Measurements from ENCODE around the gene CNTRL.

The CNTRL gene

DNA sequence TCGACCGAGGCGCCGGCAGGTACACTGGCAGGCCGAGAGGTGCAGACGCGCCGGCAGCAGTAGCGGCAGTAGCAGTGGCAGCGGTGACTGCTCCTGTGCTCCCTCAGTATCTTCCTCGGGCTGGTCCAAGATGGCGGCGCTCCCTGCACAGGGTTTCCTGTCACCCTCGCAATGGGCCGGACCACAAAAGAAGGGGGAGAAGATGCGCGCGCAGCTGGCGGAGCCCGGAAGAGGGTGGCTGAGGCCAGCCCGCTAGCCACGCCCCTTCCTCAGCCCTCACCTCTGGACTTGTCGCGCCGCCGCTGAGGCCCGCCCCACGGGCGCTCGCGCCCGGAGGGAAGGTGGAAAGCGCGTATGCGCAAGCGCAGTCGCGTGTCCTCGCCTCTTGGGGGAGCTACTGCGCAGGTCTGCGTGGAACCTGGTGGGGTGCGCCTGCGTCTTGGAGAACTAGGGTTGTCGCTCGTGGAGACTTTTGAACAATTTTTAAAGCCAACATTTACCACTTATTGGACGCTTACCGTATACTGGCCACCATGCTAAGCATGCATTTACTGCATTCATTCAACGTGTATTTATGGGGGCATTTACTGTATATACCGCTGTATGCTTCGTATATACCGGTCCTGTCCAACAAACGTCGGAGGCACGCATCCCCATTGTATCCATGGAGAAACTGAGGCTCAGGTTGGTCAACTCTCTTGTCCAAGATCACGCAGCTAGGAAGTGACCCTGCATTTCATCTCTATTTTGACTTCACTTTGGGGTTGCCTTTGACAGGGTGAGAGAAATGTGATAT is 127.2 kb downstream of the CNTRL start, which contains the start of gene RAB14:
Gene RAB14, minus strand, starts transcription at position 132 of the 796 bp plus-strand sequence. CDS start 8,457 bp downstream, outside the sequence.
- peak; percentile 100 for DNase-seq (ENCODE audit: low read depth)

DNA sequence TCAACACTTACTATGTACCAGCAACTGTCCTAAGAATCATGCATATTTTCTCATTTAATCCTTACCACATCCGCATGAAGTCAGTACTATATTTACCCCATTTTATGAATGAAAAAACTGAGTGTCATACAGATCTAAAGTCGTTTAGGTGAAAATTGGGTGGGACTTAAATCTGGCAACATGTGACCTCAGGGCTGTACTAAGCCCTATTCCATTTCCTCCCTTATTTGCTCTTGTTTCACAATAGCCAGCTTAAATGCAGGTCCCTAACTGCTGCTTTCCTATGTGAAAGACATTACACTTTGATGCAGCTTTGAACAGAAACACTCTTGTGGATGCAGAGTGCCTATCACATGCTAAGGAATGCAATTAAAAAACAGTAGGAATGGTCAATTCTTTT is 129.4 kb downstream of the CNTRL start:
- DNase-seq (ENCODE audit: low read depth), result no peak

DNA sequence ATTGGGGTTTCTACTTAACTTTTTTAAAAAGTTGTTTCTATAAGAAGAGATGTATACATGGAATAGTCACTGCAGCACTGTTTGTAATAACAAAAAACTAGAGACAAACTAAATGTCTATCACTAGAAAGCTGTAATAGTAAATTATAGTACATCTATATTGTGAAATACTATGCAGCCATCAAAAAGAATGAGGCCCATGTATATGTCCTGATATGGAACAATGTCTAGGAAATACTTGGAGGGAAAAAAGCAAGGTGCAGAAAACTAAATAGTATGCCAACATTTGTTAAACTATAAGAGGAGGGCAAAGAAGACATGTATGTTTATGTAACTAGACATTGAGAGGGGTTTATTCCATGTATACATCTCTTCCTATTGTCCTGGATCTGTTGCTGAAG is 129.9 kb downstream of the CNTRL start:
- DNase-seq (ENCODE audit: low read depth), result no peak

DNA sequence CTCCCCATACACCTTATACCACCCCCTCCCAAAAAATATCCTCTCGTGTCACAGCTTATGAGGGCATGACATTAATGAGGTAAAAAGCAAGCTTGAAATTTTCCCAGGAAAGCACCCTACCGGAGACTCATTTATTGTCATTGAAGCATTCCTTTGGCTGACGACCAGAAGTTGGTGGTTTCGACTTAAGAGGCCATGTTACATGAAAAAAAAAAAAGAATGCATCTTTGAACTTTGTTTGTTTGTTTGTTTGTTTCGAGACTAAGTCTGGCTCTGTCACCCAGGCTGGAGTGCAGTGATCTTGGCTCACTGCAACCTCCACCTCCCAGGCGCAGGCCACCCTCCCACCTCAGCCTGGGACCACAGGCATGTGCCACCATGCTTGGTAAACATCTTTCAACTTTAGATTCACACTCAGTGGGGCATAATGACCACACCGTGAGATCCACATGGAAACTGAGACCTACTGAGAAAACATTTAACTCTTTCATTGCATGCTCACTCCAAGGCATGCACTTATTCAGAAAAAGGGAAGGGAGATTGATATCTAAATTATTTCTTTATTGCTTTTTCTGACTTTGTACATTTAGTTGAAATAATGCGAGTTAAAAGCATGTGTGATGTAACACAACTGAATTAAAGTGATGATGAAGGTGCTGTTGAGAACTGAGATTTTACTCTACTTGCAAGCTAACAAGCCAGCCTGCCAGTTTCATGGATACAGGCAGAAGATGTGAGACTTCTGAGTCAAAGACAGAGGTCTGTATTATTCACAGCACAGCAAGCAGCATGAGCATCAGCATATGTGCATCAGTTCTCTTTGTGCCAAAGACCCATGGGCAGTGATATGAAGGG is 132.0 kb downstream of the CNTRL start:
- no peak for DNase-seq (ENCODE audit: low read depth)

DNA sequence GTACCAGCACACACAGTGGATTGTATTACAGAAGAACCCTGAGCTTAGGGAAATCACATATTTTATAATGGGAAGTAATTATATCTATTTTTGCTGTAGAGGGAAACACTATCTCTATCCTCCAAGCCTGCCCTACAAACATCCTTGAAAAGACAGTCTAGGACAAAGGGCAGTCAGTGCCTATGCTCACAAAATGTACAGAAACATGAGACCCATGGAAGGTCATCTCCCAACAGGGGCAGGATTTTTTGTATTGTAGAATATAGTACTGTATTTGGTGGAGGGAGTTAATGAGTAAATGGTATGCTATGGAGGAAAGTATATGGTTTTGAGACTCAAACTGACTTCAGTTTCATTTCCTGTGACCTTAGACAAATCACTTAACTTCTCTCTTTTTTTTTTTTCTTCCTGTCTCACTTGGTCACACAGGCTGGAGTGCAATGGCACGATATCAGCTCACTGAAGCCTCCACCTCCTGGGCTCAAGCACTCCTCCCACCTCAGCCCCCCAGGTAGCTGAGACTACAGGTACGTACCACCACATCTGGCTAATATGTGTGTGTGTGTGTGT is 132.7 kb downstream of the CNTRL start:
- no peak for DNase-seq (ENCODE audit: low read depth)

DNA sequence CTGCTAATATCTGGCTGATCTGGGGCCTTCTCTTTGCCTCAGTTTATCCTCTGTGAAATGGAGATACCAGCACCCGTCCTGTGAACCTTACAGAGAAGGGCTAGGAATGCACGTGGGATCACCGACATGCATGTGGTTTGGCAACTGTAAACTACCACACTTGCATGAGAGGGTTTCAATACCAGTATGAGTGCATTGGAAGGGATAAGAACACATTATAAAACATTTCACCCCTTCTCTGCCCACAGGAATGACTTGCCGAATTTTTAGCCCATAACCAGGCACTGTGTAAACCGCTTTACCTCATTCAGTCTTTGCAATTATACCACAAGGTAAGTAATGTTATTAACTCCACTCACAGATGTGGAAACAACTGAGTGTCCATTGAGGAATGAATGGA is 135.8 kb downstream of the CNTRL start:
- no peak for DNase-seq (ENCODE audit: low read depth)

DNA sequence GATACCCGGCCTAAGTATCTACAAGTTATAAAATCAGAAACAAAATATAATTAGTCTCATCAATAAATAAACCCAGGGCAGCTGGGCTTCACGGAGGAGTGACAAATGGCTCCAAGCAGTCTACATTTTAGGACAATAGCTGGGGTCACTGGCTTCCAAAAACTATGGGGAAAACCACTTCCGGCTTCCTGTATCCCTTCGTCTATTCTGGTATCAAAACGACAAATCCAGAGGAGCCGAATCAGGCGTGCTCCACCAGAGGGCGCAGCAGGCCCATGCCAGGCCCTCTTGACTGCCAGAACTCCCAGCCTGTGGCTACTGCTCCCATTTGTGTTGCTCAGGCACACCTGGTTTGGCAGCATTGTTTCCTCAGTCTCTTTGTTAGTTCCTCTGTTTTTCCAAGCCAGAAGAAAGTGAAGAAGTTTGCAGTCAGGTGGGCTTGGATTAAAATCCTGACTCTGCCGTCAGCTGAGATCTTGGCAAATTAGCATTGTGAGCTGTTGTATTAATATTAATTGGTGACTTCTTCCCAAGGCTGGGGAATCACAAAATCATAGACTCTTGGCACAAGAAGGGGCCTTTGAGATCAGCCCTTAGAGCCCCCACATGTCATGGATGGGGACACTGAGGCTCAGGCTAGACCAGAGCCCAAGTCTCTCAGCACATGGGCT is 138.5 kb downstream of the CNTRL start:
- DNase-seq (ENCODE audit: low read depth), result peak; percentile 38

DNA sequence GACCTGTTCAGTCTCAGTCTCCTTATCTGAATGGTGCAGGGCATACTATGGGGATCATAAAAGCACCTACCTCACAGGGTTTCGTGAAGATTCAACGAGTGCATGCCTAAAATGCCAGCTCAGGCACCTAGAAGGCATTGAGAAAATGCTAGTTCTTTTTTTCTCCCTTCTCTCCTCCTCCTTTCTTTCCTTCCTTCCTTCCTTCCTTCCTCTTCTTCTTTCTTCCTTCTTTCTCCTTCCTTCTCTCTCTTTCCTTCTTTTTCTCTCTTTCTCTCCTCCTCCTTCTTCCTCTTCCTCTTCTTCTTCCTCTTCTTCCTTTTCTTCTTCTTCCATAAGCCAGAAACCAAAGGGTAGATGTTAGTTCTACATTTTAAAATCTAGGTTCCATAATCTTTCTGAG is 139.2 kb downstream of the CNTRL start:
- no peak for DNase-seq (ENCODE audit: low read depth)

DNA sequence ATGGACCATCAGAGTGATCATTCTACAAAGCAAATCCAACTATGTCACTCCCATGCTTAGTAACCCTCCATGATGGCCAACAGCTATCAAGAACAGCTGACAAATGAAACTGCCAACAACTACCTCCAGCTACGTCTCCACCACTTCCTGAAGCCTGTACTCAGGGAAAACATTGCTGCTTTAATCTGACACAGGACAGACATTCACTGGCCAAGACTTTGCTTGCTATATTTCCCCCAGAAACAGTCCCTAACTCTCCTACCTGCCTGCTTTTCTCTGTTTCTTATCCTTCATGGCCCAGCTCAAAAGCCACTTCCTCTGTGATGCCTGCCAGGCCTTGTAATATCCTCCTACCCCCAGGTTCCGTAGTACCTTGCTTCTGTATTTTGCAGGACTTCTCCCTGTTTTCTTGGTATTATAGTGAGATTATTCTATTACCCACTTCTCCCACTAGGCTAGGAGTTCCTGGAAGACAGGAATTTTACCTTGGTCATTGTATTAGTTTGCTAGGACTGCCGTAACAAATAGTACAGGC is 141.6 kb downstream of the CNTRL start:
- no peak for DNase-seq (ENCODE audit: low read depth)

DNA sequence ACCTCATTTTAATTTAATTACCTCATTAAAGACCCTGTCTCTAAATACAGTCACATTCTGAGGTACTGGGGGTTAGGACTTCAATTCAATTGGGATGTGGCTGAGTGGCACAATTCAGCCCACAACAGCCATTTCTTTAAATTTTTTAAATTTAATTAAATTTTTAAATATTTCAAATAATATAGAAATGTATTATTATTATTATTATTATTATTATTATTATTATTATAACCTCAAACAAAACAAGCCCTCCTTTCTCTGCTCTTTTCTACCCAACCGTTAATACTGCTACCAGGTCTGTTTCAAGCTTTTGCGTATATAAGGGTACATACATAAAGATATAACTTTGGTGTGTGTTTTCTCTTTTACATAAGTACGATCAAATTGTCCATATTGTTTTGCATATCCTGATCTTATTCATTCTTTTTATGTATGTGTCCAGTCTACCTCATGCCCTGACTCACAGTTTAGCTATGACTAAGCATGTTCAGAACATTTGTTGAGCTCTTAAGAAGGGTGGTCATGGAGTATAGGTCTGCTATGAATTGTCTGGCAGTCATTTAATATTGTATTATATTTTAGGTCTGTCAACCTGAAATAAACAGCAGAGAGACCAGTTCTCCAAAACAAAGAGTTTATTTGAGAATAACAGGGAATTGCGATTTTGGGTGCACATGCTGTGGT is 143.0 kb downstream of the CNTRL start:
- no peak for DNase-seq (ENCODE audit: low read depth)

DNA sequence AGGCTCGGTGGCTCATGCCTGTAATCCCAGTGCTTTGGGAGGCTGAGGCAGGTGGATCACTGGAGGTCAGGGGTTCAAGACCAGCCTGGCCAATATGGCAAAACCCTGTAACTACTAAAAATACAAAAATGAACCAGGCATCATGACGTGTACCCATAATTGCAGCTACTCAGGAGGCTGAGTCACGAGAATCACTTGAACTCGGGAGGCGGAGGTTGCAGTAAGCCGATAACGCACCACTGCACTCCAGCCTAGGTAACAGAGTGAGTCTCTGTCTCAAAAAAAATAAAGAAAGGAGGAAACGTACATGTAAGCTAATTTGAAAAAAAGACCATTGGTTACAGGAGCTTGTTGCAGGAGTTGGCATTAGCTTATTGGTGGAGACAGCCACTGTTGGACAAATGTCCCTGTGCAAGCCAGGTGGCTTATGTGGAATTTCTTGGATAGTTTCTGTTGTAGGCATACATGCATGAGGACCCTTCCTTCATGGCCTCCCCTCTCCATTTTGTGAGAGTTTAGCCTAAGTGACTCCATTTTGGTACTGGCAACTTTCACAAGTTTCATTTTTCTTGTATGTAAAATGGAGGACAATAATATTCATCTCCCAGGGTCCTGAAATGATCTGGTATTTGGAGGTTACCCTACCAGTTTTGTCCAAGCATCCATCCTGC is 143.7 kb downstream of the CNTRL start:
- DNase-seq (ENCODE audit: low read depth), result no peak

DNA sequence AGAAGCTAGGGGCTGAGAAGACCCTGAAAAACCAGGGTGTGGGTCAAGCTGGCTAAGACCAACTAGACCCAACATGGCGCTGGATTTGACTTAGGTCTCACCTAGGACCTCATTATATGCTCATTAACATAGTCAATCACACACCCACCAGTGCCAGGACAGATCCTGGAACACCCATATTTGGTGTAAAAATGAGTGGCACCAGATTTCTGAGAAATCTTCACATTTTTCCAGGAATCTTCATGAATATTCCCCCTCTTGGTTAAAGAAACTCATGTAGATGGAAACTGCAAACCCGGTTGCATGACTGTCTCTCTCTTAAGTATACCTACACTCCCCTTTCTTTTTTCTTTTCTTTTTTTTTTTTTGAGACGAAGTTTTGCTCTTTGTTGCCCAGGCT is 144.8 kb downstream of the CNTRL start:
- DNase-seq (ENCODE audit: low read depth), result no peak

DNA sequence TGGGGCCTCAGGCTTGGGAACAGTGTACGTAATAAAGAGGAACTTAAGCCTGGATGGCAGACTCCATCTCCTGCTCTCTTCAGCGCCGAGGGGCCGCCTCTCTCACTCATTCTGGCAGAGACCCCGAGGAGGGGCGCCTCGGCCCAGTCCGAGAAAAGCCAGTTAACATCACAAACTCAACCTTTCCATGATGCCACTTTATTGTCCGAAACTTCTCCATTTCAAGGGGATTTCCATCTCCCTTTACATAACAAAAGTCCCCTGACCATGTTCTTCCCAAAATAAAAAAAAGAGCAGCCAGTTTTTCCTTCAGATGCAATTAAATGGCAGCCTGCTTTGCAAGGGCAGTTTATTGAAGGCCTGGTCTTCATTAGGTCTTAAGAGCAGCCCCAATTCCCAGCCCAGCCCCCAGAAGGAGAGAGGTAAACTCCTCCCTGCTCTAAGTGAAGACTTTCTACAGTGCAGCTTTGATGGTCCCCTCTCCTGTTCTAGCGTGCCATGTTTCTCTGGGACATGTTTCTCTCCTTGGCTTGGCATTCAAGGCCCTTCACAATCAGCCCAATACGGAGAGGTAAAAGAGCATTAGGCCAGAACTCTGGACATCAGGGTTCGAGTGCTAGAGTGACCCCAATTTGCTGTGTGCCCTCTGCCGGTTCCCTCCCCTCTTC is 146.4 kb downstream of the CNTRL start:
- no peak for DNase-seq (ENCODE audit: low read depth)

DNA sequence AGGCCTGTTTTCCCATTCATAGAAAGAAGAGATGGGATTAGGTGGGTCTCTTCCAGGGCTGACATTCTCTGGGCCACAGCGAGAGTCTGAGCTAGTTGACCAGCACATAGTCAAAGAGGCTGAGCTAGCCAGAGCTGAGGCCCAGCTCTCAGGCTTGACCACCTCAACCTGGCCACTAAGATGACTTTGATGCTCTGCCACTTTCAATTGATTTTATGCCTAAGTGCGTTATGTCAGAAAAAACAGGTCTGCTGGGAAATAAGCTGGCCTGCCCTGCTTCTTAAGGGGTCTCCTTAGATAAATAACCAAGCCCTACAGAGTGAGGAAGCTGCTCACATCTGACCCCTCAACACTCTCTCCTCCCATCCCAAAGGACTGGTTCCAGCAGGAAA is 146.9 kb downstream of the CNTRL start:
- DNase-seq (ENCODE audit: low read depth), result no peak

DNA sequence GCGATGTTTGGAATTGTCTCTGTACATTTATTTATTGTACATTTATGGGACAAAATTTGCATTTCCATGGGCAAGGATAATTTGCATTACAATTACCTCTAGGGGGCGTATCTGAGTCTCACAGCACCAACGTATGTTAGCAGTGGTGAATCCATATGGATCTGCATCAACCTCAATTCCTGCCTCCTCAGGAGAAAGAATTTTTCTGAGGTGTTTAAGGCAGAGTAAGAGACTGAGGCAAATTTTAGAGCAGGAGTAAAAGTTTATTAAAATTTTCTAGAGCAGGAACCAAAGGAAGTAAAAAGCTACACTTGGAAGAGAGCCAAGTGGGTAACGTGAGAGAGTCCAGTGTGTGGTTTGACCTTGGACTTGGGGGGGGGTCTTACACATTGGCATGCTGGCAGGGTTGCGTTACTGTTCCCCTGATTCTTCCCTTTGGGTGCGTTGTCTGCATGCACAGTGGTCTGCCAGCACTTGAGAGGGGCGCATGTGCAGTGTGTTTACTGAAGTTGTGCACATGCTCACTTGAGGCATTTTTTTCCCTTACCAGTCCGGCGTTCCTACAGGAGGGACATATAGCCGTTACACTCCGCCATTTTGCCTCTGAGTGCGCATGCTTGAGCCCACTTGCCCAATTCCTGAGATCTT is 147.9 kb downstream of the CNTRL start:
- no peak for DNase-seq (ENCODE audit: low read depth)

DNA sequence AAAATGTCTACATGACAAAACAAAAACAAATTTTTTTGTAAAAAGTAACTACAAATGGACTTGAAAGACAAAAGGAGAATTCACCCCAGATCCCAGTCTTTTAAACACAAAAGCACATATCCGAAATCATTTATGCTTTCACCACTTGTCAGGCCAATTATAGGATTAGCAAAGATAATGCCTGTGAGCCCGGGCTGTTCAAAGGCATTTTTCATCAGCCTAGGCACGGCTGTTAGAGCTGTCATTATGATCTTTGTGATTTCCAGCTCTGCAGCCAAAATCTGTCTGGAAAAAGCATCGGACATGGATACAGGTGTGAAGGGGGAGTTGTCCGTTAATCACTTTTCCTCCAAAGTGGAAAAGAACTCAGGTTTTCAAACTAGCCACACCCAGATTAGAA is 150.5 kb downstream of the CNTRL start:
- no peak for DNase-seq (ENCODE audit: low read depth)

DNA sequence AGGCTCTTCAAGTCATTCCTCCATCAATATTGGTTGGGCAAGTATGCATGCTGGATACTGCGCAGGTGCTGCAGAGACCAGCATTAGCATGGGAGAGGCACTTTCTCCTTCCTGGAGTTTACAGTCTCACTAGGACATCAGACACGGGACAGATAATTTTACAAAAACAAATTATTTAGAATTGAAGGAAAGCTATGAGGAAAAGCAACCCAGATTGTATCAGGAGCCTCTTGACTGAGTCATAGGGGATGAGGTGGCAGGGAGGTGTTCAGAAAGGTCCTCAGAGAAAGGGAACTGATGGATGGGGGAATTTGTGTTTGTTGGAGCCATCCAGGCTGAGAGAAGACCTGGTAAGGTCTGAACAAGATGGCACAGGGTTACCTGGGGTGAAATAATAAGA is 151.4 kb downstream of the CNTRL start:
- DNase-seq (ENCODE audit: low read depth), result no peak
